Loucy (cell line): ENCODE measurements around the gene FGD5.

Experiments
- H2AFZ ChIP-seq: fragments of 200-600 bp; sonication (generic); 2 replicates; pipeline ENCODE4 v1.6.0; 2016; ENCODE audit warnings: antibody characterized with exemption, mild to moderate bottlenecking, low read length, moderate library complexity
- H3F3A ChIP-seq: fragments of 200-600 bp; 2 replicates; pipeline ENCODE4 v1.6.0; 2016; ENCODE audit warnings: antibody characterized with exemption, low read depth, mild to moderate bottlenecking
- H3K27me3 ChIP-seq: fragments of 200-600 bp; sonication (generic); 2 replicates; pipeline ENCODE4 v1.6.1; 2014; ENCODE audit warnings: low read length, mild to moderate bottlenecking; ENCODE audit not compliant: insufficient read depth, poor library complexity, severe bottlenecking
- H3K36me3 ChIP-seq: fragments of 200-600 bp; sonication (generic); 2 replicates; pipeline ENCODE4 v1.6.1; 2016; ENCODE audit warnings: low read length; ENCODE audit not compliant: insufficient read depth
- H3K4me1 ChIP-seq: fragments of 200-600 bp; sonication (generic); 2 replicates; pipeline ENCODE4 v1.5.1; 2014; ENCODE audit warnings: low read length, mild to moderate bottlenecking; ENCODE audit not compliant: insufficient read depth, poor library complexity, severe bottlenecking
- H3K4me2 ChIP-seq: fragments of 200-600 bp; sonication (generic); 2 replicates; pipeline ENCODE4 v1.6.0; 2014; ENCODE audit warnings: antibody characterized with exemption, low read length, low read depth, mild to moderate bottlenecking; ENCODE audit not compliant: poor library complexity, severe bottlenecking
- H3K4me3 ChIP-seq: fragments of 200-600 bp; sonication (generic); 2 replicates; pipeline ENCODE4 v1.5.1; 2014; ENCODE audit warnings: low read length, mild to moderate bottlenecking, mixed read lengths; ENCODE audit not compliant: poor library complexity, severe bottlenecking
- H3K79me2 ChIP-seq: fragments of 200-600 bp; sonication (generic); 2 replicates; pipeline ENCODE4 v1.6.1; 2014; ENCODE audit warnings: low read length; ENCODE audit not compliant: insufficient read depth
- H3K9ac ChIP-seq: fragments of 200-600 bp; sonication (generic); 2 replicates; pipeline ENCODE4 v1.6.0; 2014; ENCODE audit warnings: mild to moderate bottlenecking, low read depth, low read length, moderate library complexity; ENCODE audit not compliant: poor library complexity, severe bottlenecking
- H3K9me2 ChIP-seq: fragments of 200-600 bp; sonication (generic); replicated peaks from 2 replicates; pipeline ENCODE4 v1.6.1; 2016; ENCODE audit warnings: low read depth, low read length, mixed read lengths
- H3K9me3 ChIP-seq: fragments of 200-600 bp; sonication (generic); 2 replicates; pipeline ENCODE4 v1.6.1; 2014; ENCODE audit warnings: mild to moderate bottlenecking, antibody characterized with exemption, low read length, low read depth; ENCODE audit not compliant: insufficient read depth
- H4K20me1 ChIP-seq: fragments of 200-600 bp; sonication (generic); 2 replicates; pipeline ENCODE4 v1.6.0; 2014; ENCODE audit warnings: antibody characterized with exemption, low read length, mild to moderate bottlenecking; ENCODE audit not compliant: insufficient read depth, poor library complexity, severe bottlenecking
- CTCF ChIP-seq: fragments of 200-600 bp; sonication (generic); conservative IDR thresholded peaks from 2 replicates; pipeline ENCODE4 v1.5.1; 2014; ENCODE audit warnings: mild to moderate bottlenecking, antibody characterized with exemption, low read length
- EZH2phosphoT487 ChIP-seq: fragments of 200-600 bp; IDR thresholded peaks from 2 replicates; pipeline ENCODE4 v1.6.1; 2018; ENCODE audit warnings: antibody characterized with exemption, mild to moderate bottlenecking, moderate library complexity, borderline replicate concordance

The FGD5 gene

GRCh38 chr3:14862661-14863230, 44.0 kb downstream of the FGD5 start:
- no peak for TF ChIP-seq CTCF
- no peak for TF ChIP-seq EZH2phosphoT487
- H4K20me1 ChIP-seq = no peaks in the 10 kb centered on the region
- H3K4me1 ChIP-seq = no peaks in the 10 kb centered on the region
- no peaks in the 10 kb centered on the region for H3K79me2 ChIP-seq
- H3K27me3 ChIP-seq = no peaks in the 10 kb centered on the region
- no peak overlapping the region for H2AFZ ChIP-seq
- H3K36me3 ChIP-seq = no peaks in the 10 kb centered on the region
- H3K9ac ChIP-seq = no peak overlapping the region
- H3K9me3 ChIP-seq = no peaks in the 10 kb centered on the region
- H3K4me3 ChIP-seq = no peak overlapping the region
- H3K9me2 ChIP-seq = no peaks in the 10 kb centered on the region
- no peaks in the 10 kb centered on the region for H3F3A ChIP-seq
- H3K4me2 ChIP-seq = no peak overlapping the region

- Histone ChIP-seq H3K4me3 (no peak overlapping the region), H3K9me2 (no peaks in the 10 kb centered on the region), H3K4me1 (no peaks in the 10 kb centered on the region), H3K9me3 (no peaks in the 10 kb centered on the region), H3F3A (no peaks in the 10 kb centered on the region), H3K27me3 (no peaks in the 10 kb centered on the region), H3K36me3 (no peaks in the 10 kb centered on the region), H3K9ac (no peak overlapping the region), H3K4me2 (no peak overlapping the region), H4K20me1 (no peaks in the 10 kb centered on the region), H2AFZ (no peak overlapping the region), H3K79me2 (no peaks in the 10 kb centered on the region)
- TF ChIP-seq CTCF (peak; percentile 59), EZH2phosphoT487 (no peak)
Observed at GRCh38 chr3:14863333-14864100, 44.8 kb downstream of the FGD5 start.

GRCh38 chr3:14864131-14864530, 45.4 kb downstream of the FGD5 start:
- no peak overlapping the region for H3K4me3 ChIP-seq
- no peaks in the 10 kb centered on the region for H3K79me2 ChIP-seq
- H3K9me2 ChIP-seq = no peaks in the 10 kb centered on the region
- no peak overlapping the region for H2AFZ ChIP-seq
- TF ChIP-seq CTCF = no peak
- TF ChIP-seq EZH2phosphoT487 = no peak
- H4K20me1 ChIP-seq = no peaks in the 10 kb centered on the region
- no peak overlapping the region for H3K4me2 ChIP-seq
- H3K9me3 ChIP-seq = no peaks in the 10 kb centered on the region
- H3K9ac ChIP-seq = no peak overlapping the region
- H3K4me1 ChIP-seq = no peaks in the 10 kb centered on the region
- H3K27me3 ChIP-seq = no peaks in the 10 kb centered on the region
- H3F3A ChIP-seq = no peaks in the 10 kb centered on the region
- no peaks in the 10 kb centered on the region for H3K36me3 ChIP-seq
